Upper lobe of left lung (tissue), 6 donors: Measurements from ENCODE around the gene ZNF26. TPM values are rescaled to one million over a fixed set of nuclear protein-coding genes. Genes with fewer than 3 reads are reported as not detected.

Experiments used
- ATAC-seq, 2 donors: fragments of 200-7000 bp; cut with Tn5 transposase; one replicate each; pipeline ENCODE4 v1.9.1; 2022; ENCODE audit warnings: mild to moderate bottlenecking in 2 of 2, moderate library complexity in 2 of 2; ENCODE audit not compliant: low FRiP score in 2 of 2
- DNase-seq, 2 donors: peaks; one replicate each; pipeline ENCODE4 v3.0.0-alpha.2; 2019 to 2020
- H3K27ac ChIP-seq, 4 donors: fragments of 200-600 bp; sonication (generic); one replicate each; pipeline ENCODE4 v1.5.1; 2016 to 2019
- H3K27me3 ChIP-seq, 4 donors: fragments of 200-600 bp; sonication (generic); one replicate each; pipeline ENCODE4 v1.5.1; 2017 to 2019
- H3K36me3 ChIP-seq, 4 donors: fragments of 200-600 bp; sonication (generic); one replicate each; pipeline ENCODE4 v1.5.1; 2016 to 2019
- H3K4me1 ChIP-seq, 4 donors: fragments of 200-600 bp; sonication (generic); one replicate each; pipeline ENCODE4 v1.5.1; 2018 to 2019
- H3K4me3 ChIP-seq, 4 donors: fragments of 200-600 bp; sonication (generic); one replicate each; pipeline ENCODE4 v1.5.1; 2017 to 2019; ENCODE audit warnings: mild to moderate bottlenecking in 2 of 4, moderate library complexity in 1 of 4
- H3K9me3 ChIP-seq, 4 donors: fragments of 200-600 bp; sonication (generic); one replicate each; pipeline ENCODE4 v1.5.1; 2018 to 2019
- CTCF ChIP-seq, 6 experiments: fragments of 450-650 bp in 4 of 6; fragments of 200-600 bp in 2 of 6; sonication (generic) in 2 of 6; IDR thresholded peaks; one replicate each; pipeline ENCODE4 v1.5.1; 2016 to 2019; ENCODE audit warnings: antibody characterized with exemption in 6 of 6
- EP300 ChIP-seq, 4 donors: sonication (generic); formaldehyde crosslinking; IDR thresholded peaks; one replicate each; pipeline ENCODE4 v1.5.1; 2017; ENCODE audit warnings: antibody characterized with exemption in 4 of 4, control low read depth in 2 of 4
- POLR2A ChIP-seq, 4 donors: fragments of 450-650 bp; IDR thresholded peaks; one replicate each; pipeline ENCODE4 v1.5.1; 2016 to 2017; ENCODE audit warnings: antibody characterized with exemption in 4 of 4, mild to moderate bottlenecking in 2 of 4
- POLR2AphosphoS5 ChIP-seq, 2 donors: sonication (generic); formaldehyde crosslinking; IDR thresholded peaks; one replicate each; pipeline ENCODE4 v1.5.1; 2017; ENCODE audit warnings: antibody characterized with exemption in 2 of 2
- WGBS, 2 donors: methylation state at CpG; one replicate each; pipeline ENCODE4 v1.1.5; 2017 to 2018; 5-methylcytosine and 5-hydroxymethylcytosine counted together
- total RNA-seq, 6 donors: library from RNA; depleted of rRNA in 4 of 6; stranded (reverse); fragments of >200 nt in 4 of 6; gene quantifications; one replicate each; pipeline versions ENCODE4 v1.1.0 to v1.2.1, GENCODE V29; 2016 to 2021
- donor health status: DM: no; HTN: no; CAD: no; lungs with moderate emphysema.
- donor health status: DM: no; HTN: yes; CAD: no; lungs with severe emphysema.

Gene ZNF26
- total RNA-seq, 6 donors from 2014 or later = 8.9 to 17.6 (median 13.6) TPM

DNA sequence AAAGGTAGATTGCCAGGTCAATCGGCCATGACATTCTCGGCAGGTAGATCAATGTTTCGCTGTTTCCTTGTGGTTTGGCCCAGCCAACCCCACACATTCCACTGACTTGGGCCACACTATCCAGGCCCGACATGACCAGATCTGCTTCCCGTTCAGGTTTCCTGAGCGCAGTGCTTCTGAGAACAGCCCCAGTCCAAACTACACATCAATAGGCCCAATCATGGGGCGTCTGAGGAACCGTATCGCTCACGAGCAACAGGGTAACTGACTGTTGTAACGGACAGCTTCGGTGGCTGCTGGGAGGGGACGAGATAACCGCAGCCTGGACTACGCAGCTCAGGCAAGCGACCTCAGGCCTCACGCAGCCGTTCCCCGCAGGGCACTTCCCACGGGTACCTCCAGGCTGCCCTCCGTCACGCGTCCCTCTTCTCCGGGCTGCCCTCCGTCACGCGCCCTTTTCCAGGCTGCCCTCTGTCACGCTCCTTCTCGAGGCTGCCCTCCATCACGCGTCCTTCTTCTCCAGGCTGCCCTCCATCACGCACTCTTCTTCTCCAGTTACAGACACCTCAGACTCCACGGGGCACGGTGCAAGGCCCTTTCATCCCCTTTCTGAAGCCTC lies 44.7 kb upstream of the ZNF26 start:
- H3K27ac ChIP-seq = no peak overlapping the region
- H3K4me1 ChIP-seq = no peaks in the 10 kb centered on the region
- peaks cover 26 to 56% (median 54%) of the 10 kb centered on the region in 4 donors for H3K36me3 ChIP-seq
- TF ChIP-seq EP300 (IDR thresholded peaks at IDR 0.05) = no peak
- no peak for TF ChIP-seq CTCF (IDR thresholded peaks at IDR 0.05)
- TF ChIP-seq POLR2A (IDR thresholded peaks at IDR 0.05) = no peak
- TF ChIP-seq POLR2AphosphoS5 (IDR thresholded peaks at IDR 0.05) = no peak
- ATAC-seq = peak in 1 of 2 donors; percentile 49
- 94 to 95% methylated on average over 34 of the region's 34 CpGs for WGBS, 2 donors
- DNase-seq = no peak
- no peaks in the 10 kb centered on the region for H3K27me3 ChIP-seq
- H3K4me3 ChIP-seq = no peak overlapping the region
- peaks cover 23 to 87% (median 81%) of the 10 kb centered on the region in 4 donors for H3K9me3 ChIP-seq

- Histone ChIP-seq H3K27ac (no peak overlapping the region), H3K4me1 (no peaks in the 10 kb centered on the region), H3K27me3 (no peaks in the 10 kb centered on the region), H3K9me3 (peaks cover 29 to 89% (median 83%) of the 10 kb centered on the region in 4 donors), H3K4me3 (no peak overlapping the region), H3K36me3 (peaks cover 26 to 63% (median 60%) of the 10 kb centered on the region in 4 donors)
- no peak for DNase-seq
- 97 to 98% methylated on average over 7 to 13 of the region's 13 CpGs for WGBS, 2 donors
- TF ChIP-seq EP300 (IDR thresholded peaks at IDR 0.05) (no peak), POLR2A (IDR thresholded peaks at IDR 0.05) (no peak), CTCF (IDR thresholded peaks at IDR 0.05) (no peak), POLR2AphosphoS5 (IDR thresholded peaks at IDR 0.05) (no peak)
- ATAC-seq = no peak
Measured at GRCh38 chr12:132942611-132943010, 43.6 kb upstream of the ZNF26 start.

GRCh38 chr12:132945806-132946205 lies 40.4 kb upstream of the ZNF26 start:
- H3K27me3 ChIP-seq = no peaks in the 10 kb centered on the region
- TF ChIP-seq POLR2AphosphoS5 (IDR thresholded peaks at IDR 0.05) (no peak), CTCF (IDR thresholded peaks at IDR 0.05) (no peak), EP300 (IDR thresholded peaks at IDR 0.05) (no peak), POLR2A (IDR thresholded peaks at IDR 0.05) (no peak)
- H3K4me3 ChIP-seq = no peak overlapping the region
- ATAC-seq = no peak
- H3K36me3 ChIP-seq = peaks cover 26 to 87% (median 76%) of the 10 kb centered on the region in 4 donors
- H3K27ac ChIP-seq = no peak overlapping the region
- 97% methylated on average over 9 of the region's 9 CpGs for WGBS, 2 donors
- no peak for DNase-seq
- no peaks in the 10 kb centered on the region for H3K4me1 ChIP-seq
- peaks cover 41 to 98% (median 96%) of the 10 kb centered on the region in 4 donors for H3K9me3 ChIP-seq

DNA sequence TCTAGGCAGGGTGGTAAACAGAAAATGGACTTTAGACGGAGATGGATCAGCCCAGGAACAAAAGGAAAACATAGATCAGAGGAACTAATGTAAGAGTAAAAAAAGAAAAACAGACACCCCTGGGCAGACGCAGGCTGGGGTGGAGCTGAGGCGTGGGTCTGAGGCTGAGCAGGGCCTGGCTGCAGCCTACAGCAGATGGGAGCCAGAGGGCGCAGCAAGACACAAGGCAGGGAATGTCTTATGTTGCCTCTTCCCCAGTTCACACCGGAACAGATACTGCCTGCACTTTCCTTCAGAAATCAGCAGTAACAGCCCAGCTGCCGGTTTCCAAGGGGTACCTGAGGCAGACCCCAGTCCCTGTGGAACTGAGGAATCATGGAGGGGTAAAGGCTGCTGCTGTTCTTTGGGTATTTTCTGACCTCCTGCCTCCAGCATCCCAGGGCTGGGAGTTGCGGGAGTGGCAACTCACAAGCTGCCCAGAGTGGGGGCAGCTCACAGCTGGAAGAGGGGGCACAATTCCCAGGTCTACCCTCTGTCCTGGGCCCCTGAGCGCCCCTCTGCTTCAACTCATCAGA lies 39.8 kb upstream of the ZNF26 start:
- no peak overlapping the region for H3K27ac ChIP-seq
- TF ChIP-seq CTCF (IDR thresholded peaks at IDR 0.05) (no peak), POLR2AphosphoS5 (IDR thresholded peaks at IDR 0.05) (no peak), EP300 (IDR thresholded peaks at IDR 0.05) (no peak), POLR2A (IDR thresholded peaks at IDR 0.05) (no peak)

More for the DNA sequence above, 39.8 kb upstream of the ZNF26 start:
- Histone ChIP-seq H3K36me3 (peaks cover 26 to 82% (median 71%) of the 10 kb centered on the region in 4 donors), H3K4me3 (no peak overlapping the region), H3K27me3 (no peaks in the 10 kb centered on the region), H3K9me3 (peaks cover 41 to 94% (median 92%) of the 10 kb centered on the region in 4 donors), H3K4me1 (no peaks in the 10 kb centered on the region)
- no peak for ATAC-seq
- DNase-seq = no peak
- WGBS, 2 donors = 88% methylated on average over 7 to 8 of the region's 8 CpGs
